NCI-H446 treated with DMSO at 0.1 percent for 48 hours (cell line): Measurements from ENCODE around the gene RANBP10.

Source experiments
- DNase-seq: peaks from one replicate; lab custom pipeline; 2025; lab: John Stamatoyannopoulos, UW

RANBP10 gene

GRCh38 chr16:67746846-67747245 lies 59.5 kb downstream of the RANBP10 start:
- no peak for DNase-seq

- no peak for DNase-seq
These were observed 65.2 kb downstream of the RANBP10 start for GRCh38 chr16:67741118-67741517.

DNA sequence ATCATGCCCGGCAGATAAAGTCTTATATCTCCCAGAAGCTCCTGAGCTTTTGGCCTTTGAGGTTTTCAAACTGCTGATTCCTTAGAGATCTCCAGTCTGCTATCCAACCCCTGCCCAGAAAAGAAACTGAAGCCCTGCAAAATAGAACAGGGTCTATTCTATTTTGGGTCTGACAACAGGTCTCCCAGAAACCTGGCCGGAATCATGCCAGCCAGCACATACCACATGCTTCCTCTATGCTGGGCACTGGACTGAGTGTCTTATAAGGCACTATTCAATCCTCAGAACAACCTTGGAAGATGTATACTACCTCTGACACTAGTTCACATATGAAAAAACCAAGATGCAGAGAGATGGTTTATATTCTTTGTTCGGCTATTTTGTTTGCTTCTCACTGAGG lies 66.0 kb downstream of the RANBP10 start:
- DNase-seq = no peak

GRCh38 chr16:67736858-67737257 lies 69.5 kb downstream of the RANBP10 start:
- DNase-seq = no peak

DNA sequence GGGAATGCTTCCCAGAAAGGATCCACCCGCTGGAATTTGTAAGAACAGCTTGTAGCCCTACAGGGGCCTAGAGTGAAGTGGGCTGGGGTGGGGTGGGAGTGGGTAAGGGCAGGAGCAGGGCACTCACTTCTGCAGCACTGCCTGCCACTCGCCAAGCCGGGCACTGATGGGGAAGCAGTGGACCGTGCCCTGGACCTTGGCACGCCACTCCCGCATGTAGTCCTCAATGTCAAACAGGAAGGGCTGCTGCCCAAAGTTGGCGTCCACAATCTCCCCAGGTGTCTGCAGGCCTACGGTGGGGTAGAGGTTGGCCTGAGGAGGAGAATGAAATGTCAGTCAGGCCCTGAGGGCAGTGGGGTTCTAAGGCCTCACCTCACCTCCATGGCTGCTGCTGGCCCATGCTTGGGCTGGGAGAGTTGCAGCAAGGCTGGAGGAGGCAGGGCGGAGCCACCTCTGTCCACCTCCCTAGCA lies 71.6 kb downstream of the RANBP10 start:
- no peak for DNase-seq

GRCh38 chr16:67733734-67734470 lies 72.5 kb downstream of the RANBP10 start:
- no peak for DNase-seq

DNA sequence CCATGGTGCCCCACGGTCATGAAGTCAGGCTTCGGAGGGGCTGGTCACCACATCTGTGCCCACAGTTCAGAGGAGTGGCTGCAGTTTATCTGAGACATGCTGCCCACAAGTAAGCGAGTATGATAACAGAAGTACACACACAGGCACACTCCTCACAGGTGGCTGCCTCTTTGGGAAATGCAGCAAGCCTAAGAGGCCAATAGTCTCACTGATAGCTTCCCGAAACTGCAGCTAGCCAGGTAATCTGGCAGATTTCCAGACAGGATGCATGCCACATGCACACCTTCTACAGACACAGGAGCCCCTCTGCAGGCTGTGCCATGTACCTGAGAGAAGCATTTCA lies 74.6 kb downstream of the RANBP10 start:
- no peak for DNase-seq

GRCh38 chr16:67731071-67731752 lies 75.1 kb downstream of the RANBP10 start:
- DNase-seq = no peak

DNA sequence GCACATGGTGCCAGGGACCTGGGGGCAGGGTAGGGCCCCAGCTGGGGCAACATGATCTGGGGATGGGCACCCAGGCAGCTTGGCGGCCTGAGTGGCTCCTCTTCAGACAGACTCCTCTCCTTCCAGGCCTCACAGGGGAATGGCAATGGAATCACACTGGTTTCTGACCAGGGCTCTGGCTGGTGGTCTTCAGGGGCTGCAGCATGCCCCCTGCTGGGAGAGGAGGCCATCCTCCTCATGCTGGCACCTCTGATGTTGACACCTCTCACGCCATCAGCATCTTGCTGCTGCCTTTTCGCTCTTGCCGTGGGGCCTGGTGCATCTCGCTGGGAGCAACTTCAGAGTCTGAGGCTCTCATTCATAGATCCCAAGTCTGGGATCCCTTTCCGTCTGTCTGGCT lies 76.0 kb downstream of the RANBP10 start:
- no peak for DNase-seq

DNA sequence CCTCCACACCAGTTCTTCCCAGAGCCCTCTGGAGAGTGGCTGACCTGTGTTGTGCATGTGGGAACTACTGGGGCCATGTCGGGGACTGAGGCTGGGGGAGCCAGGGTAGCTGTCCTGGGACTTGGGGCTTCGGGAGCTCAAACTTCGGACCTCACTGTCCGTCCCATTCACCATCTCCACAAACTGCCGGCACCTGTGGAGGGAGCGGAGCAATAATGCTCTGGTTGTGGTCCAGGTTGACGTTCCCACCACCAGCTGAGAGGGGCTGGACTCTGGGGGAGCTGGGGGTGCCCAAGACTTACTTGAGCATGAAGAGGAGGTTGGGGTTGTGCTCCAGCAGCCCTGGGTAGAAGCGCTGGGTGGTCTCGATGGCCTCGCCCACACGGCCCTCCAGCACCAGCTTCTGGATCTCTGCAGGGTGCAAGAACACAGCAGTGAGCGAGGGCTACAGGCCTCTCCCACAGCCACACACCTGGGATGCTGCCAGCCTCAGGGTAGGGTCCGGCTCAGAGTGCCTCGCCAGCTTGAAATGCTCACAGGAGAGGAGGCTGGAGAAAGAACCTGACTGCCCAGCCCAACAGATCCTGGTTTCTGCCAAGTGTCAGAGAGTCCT lies 76.6 kb downstream of the RANBP10 start:
- DNase-seq = no peak

DNA sequence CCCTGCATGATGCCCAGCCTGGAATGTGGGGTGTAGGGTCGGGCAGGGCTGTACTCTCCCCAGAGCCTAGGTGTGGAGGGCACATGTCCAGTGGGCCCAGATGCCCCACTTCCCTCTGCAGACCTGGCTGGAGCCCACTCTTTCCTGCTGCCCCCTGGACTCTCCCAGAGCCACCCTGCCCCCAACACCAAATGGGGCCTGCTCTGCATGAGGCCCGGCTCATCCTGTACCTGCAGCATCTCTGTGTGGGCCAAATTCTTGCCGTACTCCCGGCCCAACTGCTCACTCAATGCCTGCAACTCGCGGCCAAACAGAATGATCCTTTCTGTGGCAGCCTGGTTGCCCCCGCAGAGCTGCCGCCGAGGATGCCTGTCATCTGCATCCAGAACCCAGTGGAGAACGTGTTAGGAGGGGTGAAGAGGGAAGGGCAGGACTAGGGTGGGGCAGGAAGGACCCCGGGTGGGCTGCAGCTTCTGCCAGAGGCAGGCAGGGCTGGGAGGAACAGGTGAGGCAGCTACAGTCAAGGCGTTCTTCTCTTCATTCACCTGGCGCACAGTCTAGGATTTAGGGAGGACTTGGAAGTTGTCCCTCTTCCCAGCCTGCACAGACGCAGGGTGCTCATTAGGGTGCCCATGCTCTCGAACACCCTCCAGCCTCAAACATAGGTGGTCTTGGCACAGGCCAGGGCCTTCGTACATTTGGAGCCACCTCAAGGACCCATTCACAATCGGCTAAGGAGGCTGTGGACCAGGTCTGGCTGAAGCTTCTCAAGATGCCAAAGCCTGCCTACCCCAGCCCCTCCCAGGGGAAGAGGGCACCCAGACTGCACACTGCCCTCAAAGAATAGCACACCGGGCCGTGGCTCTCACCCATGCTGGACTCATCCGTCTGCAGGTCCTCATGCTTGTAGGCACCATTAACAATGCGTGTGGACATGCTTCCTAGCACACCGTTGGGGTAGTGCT lies 78.6 kb downstream of the RANBP10 start:
- no peak for DNase-seq

DNA sequence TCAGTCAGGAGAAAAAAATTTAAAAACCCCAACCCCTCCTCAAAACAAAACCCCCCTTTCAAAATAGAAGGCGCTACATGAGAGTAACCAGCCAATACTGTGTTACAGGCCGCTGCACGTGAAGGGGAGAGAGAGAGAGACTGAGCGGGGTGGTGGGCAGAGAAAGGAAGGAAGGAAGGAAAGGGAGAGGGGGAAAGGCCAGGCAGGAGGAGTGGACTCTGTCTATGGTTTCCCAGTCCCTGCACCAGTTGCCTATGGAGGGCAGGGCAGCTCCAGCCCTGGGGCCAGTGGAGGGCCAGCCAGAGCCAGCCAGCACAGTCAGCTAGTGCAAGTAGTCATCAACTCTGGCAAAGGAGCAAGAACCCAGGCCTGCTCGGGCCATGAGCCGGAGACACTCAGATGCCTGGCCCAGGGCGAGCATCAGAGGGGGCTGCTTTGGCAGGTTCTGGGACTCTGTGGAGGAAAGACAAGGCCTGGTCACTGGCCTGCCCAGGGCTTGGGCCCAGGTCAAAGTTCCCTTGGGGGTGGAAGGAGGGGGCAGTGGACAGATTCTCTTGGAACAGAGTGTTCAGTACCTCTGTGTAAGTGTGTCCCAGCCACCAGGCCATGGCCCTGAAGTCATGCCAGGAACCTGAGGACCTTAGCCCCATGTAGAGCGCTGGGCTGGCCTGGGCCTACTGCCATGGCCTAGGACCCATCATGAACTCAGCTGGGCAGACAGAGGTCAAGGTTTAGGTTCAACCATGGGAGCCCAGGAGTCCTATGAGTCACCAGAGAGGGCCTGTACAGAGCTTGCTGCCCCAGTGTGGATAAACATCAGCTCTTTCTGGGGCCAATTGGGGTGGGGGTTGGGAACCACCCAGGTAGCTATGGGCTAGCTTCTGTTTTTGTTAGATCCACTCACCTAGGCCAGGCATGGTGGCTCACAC lies 80.0 kb downstream of the RANBP10 start:
- no peak for DNase-seq

GRCh38 chr16:67723911-67724305 lies 82.5 kb downstream of the RANBP10 start:
- no peak for DNase-seq

DNA sequence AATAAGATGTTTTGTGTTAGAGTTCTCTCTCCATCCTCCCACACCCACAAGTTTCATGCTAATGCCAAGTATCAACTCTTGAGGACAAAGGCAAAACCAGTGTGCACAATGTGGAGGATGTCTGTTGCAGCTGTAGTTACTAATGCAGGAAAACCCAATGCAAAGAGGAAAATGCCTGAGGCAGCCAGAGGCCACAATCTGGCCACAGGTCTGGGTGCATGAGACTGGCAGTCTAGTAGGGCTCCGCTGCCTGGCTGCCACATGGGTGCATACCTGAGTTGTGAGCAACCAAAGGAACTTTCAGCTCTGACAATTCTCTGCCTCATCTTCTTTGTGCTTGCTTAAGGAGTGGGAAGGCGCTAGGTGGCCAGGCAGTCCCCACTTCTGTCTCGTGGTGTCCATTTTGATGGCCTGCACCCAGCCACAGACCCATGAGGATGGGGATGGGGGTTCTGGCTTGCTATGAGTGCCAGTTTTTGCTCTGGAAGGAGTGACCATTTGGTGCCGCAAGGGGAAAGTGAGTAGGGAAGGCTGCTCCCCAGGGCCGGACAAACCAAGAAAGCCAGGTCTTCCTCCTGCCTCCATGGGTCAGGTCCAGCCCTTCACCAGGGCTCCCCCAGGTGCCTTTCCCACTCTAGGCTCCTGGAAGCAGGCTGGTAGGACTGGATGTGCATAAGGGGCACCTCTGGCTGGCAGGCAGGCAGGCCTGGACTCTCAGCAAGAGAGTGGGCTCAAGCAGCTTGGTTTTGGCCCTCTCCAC lies 83.0 kb downstream of the RANBP10 start:
- no peak for DNase-seq

DNA sequence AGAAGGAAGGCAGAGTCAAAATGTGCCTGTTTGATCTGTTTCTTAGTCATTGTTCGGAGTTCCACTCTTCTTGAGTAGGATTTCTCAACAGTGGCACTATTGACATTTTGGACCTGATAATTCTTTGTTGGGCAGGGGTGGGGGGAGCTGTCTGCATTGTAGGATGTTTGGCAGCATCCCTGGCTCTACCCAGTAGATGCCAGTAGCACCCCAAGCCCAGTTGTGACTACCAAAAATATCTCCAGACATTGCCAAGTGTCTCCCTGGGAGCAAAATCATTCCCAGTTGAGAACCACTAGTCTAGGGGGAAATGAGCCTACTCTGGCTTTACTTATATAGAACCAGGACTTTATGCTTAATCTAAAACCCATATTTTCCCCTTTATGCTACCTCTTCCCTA lies 86.1 kb downstream of the RANBP10 start:
- no peak for DNase-seq

DNA sequence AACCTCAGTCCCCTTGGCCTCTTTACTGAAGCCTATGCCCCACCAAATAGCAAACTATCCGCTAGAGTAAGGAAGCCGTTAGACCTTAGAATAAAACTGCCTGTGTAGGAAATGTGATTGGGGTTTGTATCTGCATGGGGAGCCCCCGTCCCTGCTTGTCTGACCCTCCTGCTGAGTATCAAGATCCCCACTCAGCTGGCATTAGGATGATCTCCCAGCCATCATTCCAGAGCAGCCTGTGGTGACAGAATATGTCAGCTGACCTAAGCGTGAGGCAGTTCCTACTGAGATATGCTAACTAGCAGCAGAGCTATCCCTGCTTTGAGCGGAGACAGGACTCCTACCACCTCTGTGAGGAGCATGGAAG lies 86.6 kb downstream of the RANBP10 start:
- DNase-seq = no peak

DNA sequence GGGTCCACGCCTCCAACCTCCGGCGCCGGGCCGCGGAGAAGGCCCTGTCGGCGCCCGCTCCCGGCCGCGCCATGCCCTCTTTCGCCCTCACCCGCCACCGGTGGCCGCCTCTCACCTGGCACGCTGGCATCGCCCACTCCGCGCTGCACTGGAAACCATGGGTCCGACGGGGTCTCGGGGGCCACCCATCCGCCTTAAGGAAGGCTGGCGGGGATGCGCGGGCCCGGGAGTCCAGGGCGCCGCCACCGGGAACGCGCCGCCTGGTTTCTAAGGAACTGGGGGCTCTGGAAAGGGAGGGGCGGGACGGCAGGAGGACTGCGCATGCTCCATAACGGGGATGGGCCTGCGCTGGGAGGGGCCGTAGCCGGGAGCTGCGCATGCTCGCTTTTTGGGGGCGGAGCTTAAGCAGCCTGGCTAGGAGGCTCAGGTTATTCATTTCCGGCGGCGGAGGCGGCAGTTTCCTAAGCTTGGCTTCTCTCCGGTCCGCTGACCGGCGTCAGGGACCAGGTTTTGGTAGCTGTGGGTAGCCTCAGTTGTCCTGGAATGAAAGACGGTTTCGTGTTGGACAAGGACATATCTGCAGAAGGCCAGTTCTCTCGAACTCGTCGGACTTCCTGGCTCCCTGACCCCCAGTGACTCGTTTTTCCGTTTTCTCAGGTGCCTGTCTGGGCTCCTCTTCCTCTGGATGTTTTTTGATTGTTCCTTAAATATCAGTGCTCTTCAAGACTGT lies 87.1 kb downstream of the RANBP10 start, which contains the start of gene GFOD2:
Gene GFOD2 (minus strand): TSS at position 269 of the 730 bp plus-strand sequence. CDS start 33,601 bp downstream, outside the sequence.
- DNase-seq = peak; percentile 60

- DNase-seq = no peak
These were observed 87.7 kb downstream of the RANBP10 start for GRCh38 chr16:67718668-67719047.

DNA sequence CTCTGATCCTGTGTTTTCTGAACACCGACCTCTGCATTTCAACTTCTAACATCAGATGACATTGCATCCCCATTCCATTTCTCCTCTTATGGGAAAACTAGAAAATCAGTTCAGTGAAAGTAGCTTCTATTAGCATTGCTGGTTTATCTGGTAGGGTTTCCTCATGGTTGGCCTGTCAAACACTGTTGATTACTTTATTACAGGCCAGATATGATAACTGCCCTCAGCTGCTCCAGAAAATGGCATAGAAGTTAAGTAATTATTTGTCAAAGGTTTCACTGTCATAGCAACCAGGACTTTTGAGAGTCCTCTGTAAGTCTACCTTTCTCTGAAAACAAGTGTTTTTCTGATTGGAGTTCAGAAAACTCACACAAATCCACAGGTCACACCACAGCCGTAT lies 90.3 kb downstream of the RANBP10 start:
- no peak for DNase-seq

DNA sequence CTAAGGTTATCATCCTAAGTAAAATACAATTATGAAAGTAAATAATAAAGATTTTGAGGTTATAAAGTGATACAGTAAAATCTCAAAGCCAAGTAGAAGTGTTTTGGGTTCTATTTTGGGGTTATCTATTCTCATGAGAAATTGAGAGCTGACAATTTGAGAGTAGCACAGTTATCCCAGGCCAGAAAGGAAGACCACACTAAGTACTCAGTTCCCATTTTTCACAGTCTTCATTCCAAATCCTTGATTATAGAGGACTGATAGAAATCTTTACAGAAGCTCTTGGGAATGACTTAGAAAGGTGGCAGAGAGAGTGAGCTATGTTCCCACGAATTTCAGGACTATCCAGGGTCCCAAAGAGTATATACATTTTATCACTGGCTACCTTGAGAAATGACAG lies 91.8 kb downstream of the RANBP10 start:
- no peak for DNase-seq
